HG03139 (cell line): Measurements from ENCODE around the gene C20orf141.
"Not testable (repeated sequence)": the region's sequence is repeated elsewhere in the genome, so short reads cannot be mapped to it uniquely, and the experiment has no call there.

ENCODE experiments used
- ATAC-seq: cut with Tn5 transposase; IDR thresholded peaks from one replicate; pipeline ENCODE4 v1.9.1; 2021; ENCODE audit not compliant: unreplicated experiment

C20orf141 gene

GRCh38 chr20:2820084-2820895 lies 5.5 kb downstream of the C20orf141 start:
- ATAC-seq: no peak

- no peak for ATAC-seq
Measured at GRCh38 chr20:2820896-2821869, 6.4 kb downstream of the C20orf141 start.

DNA sequence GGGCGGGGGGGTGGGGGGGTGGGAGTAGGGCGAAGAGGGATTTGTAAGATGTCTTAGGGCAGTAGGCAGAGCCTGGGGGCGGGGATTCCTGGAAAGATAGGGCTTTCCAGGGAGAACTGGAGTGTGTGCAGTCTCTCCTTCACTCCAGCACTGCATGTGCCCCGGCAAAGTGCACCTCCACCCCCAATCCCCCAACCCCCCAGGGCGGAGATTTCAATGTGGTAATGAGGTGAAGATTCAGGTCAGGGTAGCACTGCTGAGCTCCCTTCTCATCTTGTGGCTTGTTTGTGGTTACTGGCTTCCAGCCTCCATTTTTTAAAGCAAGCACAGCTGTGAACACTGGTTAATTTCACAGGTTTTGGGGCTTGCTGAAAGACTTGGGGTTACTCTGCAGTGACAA lies 7.3 kb downstream of the C20orf141 start:
- ATAC-seq: no peak

- ATAC-seq: no peak
Measured at GRCh38 chr20:2825761-2826160, 11.0 kb downstream of the C20orf141 start.

DNA sequence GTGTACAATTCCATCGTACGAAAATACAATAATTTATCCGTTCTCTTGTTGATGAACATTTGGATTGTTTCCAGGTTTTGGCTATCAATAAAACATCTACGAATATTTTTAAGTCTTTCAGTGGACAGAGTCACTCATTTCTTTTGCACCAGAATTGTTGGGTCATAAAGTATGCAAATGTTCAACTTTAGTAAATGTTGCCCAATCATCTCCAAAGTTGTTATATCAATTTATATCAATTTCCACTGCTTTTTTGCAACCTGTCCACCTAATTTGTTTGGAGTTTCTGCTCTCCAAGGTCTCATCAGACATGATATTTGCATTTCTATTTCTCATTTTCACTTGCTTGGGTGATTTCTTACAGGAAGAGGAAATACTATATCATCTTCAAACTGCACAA lies 11.9 kb downstream of the C20orf141 start:
- ATAC-seq: no peak

DNA sequence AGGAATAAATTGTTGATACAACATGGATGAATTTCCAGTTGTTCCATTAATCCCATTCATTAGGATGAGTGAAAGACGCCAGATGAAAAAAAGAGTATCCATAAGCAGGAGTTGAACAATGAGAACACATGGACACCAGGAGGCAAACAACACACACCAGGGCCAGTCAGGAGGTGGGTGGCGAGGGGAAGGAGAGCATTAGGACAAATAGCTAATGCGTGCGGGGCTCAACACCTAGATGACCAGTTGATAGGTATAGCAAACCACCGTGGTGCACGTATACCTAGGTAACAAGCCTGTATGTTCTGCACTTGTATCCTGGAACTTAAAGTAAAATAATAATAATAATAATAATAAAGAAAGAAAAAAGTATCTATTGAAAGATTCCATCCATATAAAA lies 14.6 kb downstream of the C20orf141 start:
- no peak for ATAC-seq

GRCh38 chr20:2831206-2831605 lies 16.4 kb downstream of the C20orf141 start:
- not testable (repeated sequence) for ATAC-seq

- no peak for ATAC-seq
Measured at GRCh38 chr20:2833761-2834160, 19.0 kb downstream of the C20orf141 start.

GRCh38 chr20:2834401-2835110 lies 19.8 kb downstream of the C20orf141 start:
- ATAC-seq: no peak

DNA sequence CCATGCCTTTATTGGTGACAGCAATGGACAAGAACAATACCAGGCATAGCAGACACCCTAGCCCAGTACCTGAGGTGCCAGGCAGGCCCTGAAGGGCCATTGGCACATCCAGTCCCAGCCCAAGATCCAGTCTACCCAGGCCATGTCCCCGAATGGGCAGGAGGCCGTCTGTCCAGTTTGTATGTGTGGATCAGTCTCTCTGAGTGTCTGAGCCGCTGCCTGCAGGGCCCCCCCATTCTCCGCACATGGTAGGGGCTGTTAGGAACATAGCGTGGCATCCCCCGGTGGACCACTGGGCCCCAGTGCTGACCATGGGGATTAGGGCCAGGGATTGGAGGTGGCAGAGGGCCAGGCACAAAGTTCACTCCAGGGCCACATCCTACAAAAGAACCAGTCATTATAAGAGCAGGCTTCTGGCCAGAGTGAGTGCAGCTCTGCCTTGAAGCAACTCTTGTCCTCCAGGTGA lies 20.6 kb downstream of the C20orf141 start:
- no peak for ATAC-seq

- no peak for ATAC-seq
Measured at GRCh38 chr20:2836035-2836434, 21.2 kb downstream of the C20orf141 start.

GRCh38 chr20:2837221-2837960 lies 22.6 kb downstream of the C20orf141 start:
- ATAC-seq: no peak

DNA sequence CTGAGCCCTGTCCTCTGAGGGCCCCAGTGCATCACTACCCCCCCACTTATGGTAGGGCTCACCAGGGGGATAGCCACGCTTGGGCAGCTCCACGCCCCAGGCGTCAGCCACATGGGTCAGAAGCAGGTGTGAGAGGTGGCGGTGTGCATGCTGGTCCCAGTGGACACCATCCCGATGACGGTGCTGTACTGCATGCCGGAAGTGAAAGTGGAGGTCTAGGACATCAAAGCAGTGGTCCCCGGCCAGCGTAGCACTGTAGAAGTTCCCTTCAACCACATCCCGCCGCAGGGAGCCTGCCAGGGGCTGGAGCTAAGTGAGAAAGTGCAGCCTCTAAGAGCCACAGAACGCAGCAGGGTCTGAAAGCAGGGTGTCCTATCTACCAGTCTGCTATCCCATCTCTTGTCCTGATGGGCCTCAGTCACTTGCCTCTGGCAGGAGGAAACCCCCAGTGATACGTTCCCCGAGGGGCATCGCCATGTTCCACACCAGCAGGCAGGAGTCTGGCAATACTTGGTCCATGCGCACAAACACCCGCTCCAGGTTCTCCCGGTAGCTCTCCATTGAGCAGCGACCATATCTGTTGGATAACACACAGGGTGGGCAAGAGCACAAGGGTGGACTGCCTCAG lies 23.5 kb downstream of the C20orf141 start:
- ATAC-seq: no peak

- ATAC-seq: no peak
Measured at GRCh38 chr20:2838847-2839671, 24.3 kb downstream of the C20orf141 start.

- no peak for ATAC-seq
Measured at GRCh38 chr20:2839732-2840137, 24.9 kb downstream of the C20orf141 start.

GRCh38 chr20:2840138-2840966 lies 25.6 kb downstream of the C20orf141 start, which contains the start of the genes PCED1A and VPS16:
TSS of gene PCED1A (minus strand) at chr20:2840655. CDS start at chr20:2839912, 743 bp downstream.
TSS of gene VPS16 (plus strand) at chr20:2840745. CDS start at chr20:2840775, 30 bp downstream.
- peak; percentile 77 for ATAC-seq

GRCh38 chr20:2840967-2841531 lies 26.3 kb downstream of the C20orf141 start:
- ATAC-seq: peak; percentile 28

DNA sequence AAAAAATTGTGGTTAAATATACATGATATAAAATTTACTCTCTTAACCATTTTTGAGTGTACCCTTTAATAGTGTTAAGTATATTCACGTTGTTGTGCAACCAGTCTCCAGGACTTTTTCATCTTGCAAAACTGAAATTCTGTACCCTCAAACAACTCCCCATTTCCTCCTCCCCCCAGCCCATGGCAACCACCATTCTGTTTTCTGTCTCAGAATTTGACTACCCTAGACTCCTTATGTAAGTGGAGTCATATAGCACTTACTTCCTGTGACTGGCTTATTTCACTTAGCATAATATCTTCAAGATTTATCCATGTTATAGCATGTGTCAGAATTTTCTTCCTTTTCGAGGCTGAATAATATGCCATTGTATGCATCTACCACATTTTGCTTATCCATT lies 30.8 kb downstream of the C20orf141 start:
- no peak for ATAC-seq
